SU-DHL-6 (cell line): ENCODE data around the gene TMEM212.

ENCODE experiments used
- H2AFZ ChIP-seq: fragments of 200-600 bp; sonication (generic); 2 replicates; pipeline ENCODE4 v1.6.1; 2014; ENCODE audit warnings: low read depth, mild to moderate bottlenecking, moderate library complexity, mixed read lengths, antibody characterized with exemption, low read length; ENCODE audit not compliant: severe bottlenecking
- H3F3A ChIP-seq: fragments of 200-600 bp; shearing (Covaris generic); 2 replicates; pipeline ENCODE4 v1.6.0; 2016; ENCODE audit warnings: antibody characterized with exemption, mild to moderate bottlenecking; ENCODE audit not compliant: insufficient read depth
- H3K27ac ChIP-seq: fragments of 200-600 bp; sonication (generic); 2 replicates; pipeline ENCODE4 v1.5.1; 2016; ENCODE audit warnings: low read depth, mild to moderate bottlenecking, low read length, moderate library complexity, mixed read lengths
- H3K27me3 ChIP-seq: fragments of 200-600 bp; sonication (generic), shearing (Covaris generic); 2 replicates; pipeline ENCODE4 v1.6.0; 2014; ENCODE audit warnings: mild to moderate bottlenecking, low read length
- H3K36me3 ChIP-seq: fragments of 200-600 bp; sonication (generic); 2 replicates; pipeline ENCODE4 v1.6.1; 2014; ENCODE audit warnings: mild to moderate bottlenecking, low read length, mixed read lengths
- H3K4me2 ChIP-seq: fragments of 300-600, 200-600 bp; shearing (Covaris generic), sonication (generic); 2 replicates; pipeline ENCODE4 v1.6.0; 2014; ENCODE audit warnings: low read length, low read depth, mild to moderate bottlenecking; ENCODE audit not compliant: poor library complexity, severe bottlenecking
- H3K4me3 ChIP-seq: fragments of 200-600 bp; sonication (generic); 2 replicates; pipeline ENCODE4 v1.5.1; 2014; ENCODE audit warnings: antibody characterized with exemption, low read length, mild to moderate bottlenecking, mixed read lengths; ENCODE audit not compliant: insufficient read depth, poor library complexity, severe bottlenecking
- H3K79me2 ChIP-seq: fragments of 200-600 bp; sonication (generic); 2 replicates; pipeline ENCODE4 v1.6.1; 2014; ENCODE audit warnings: mild to moderate bottlenecking, low read length, moderate library complexity; ENCODE audit not compliant: insufficient read depth
- H3K9ac ChIP-seq: fragments of 200-600 bp; sonication (generic); 2 replicates; pipeline ENCODE4 v1.7.0; 2014; ENCODE audit warnings: mild to moderate bottlenecking, low read length
- H3K9me2 ChIP-seq: fragments of 200-600 bp; sonication (generic); replicated peaks from 2 replicates; pipeline ENCODE4 v1.6.1; 2014; ENCODE audit warnings: low read length; ENCODE audit not compliant: insufficient read depth
- H3K9me3 ChIP-seq: fragments of 200-600 bp; sonication (generic); 2 replicates; pipeline ENCODE4 v1.6.1; 2014; ENCODE audit warnings: low read length, mixed read lengths; ENCODE audit not compliant: insufficient read depth
- H4K20me1 ChIP-seq: fragments of 200-600 bp; sonication (generic); 2 replicates; pipeline ENCODE4 v1.6.1; 2014; ENCODE audit warnings: low read depth, mild to moderate bottlenecking, antibody characterized with exemption, low read length, moderate library complexity, mixed read lengths
- CTCF ChIP-seq: fragments of 200-600 bp; sonication (generic); IDR thresholded peaks from one replicate; pipeline ENCODE4 v1.5.1; 2017; ENCODE audit warnings: antibody characterized with exemption, mild to moderate bottlenecking, low read length, moderate library complexity; ENCODE audit not compliant: insufficient read depth, poor library complexity, severe bottlenecking
- EZH2phosphoT487 ChIP-seq: fragments of 200-600 bp; sonication (generic), shearing (Covaris generic); conservative IDR thresholded peaks from 2 replicates; pipeline ENCODE4 v1.6.1; 2018; ENCODE audit warnings: mild to moderate bottlenecking, antibody characterized with exemption, low read length, moderate library complexity, mixed read lengths

Gene TMEM212

GRCh38 chr3:171863920-171864319 lies 20.8 kb downstream of the TMEM212 start:
- H3K4me3 ChIP-seq: no peak overlapping the region
- no peaks in the 10 kb centered on the region for H3K27me3 ChIP-seq
- H3K9ac ChIP-seq: no peak overlapping the region
- H4K20me1 ChIP-seq: no peaks in the 10 kb centered on the region
- no peak for TF ChIP-seq CTCF
- TF ChIP-seq EZH2phosphoT487: no peak
- no peaks in the 10 kb centered on the region for H3K36me3 ChIP-seq
- H3K9me3 ChIP-seq: no peaks in the 10 kb centered on the region
- H3F3A ChIP-seq: no peaks in the 10 kb centered on the region
- H3K4me2 ChIP-seq: no peak overlapping the region
- H2AFZ ChIP-seq: no peak overlapping the region
- H3K9me2 ChIP-seq: no peaks in the 10 kb centered on the region
- no peak overlapping the region for H3K27ac ChIP-seq
- no peaks in the 10 kb centered on the region for H3K79me2 ChIP-seq

- no peaks in the 10 kb centered on the region for H3K9me3 ChIP-seq
- H3K27me3 ChIP-seq: no peaks in the 10 kb centered on the region
- no peaks in the 10 kb centered on the region for H4K20me1 ChIP-seq
- H3K36me3 ChIP-seq: no peaks in the 10 kb centered on the region
- H2AFZ ChIP-seq: no peak overlapping the region
- H3F3A ChIP-seq: no peaks in the 10 kb centered on the region
- H3K4me2 ChIP-seq: no peak overlapping the region
- no peaks in the 10 kb centered on the region for H3K9me2 ChIP-seq
- no peaks in the 10 kb centered on the region for H3K79me2 ChIP-seq
- no peak overlapping the region for H3K4me3 ChIP-seq
- no peak overlapping the region for H3K27ac ChIP-seq
- no peak overlapping the region for H3K9ac ChIP-seq
- TF ChIP-seq EZH2phosphoT487 (no peak), CTCF (no peak)
Observed at GRCh38 chr3:171865191-171865865, 22.2 kb downstream of the TMEM212 start.

GRCh38 chr3:171867981-171868380 lies 24.8 kb downstream of the TMEM212 start:
- Histone ChIP-seq H3F3A (no peaks in the 10 kb centered on the region), H3K27ac (no peak overlapping the region)

More at GRCh38 chr3:171867981-171868380, 24.8 kb downstream of the TMEM212 start:
- Histone ChIP-seq H3K36me3 (no peaks in the 10 kb centered on the region), H3K9me2 (no peaks in the 10 kb centered on the region), H3K27me3 (no peaks in the 10 kb centered on the region), H2AFZ (no peak overlapping the region), H4K20me1 (no peaks in the 10 kb centered on the region), H3K9me3 (no peaks in the 10 kb centered on the region), H3K4me2 (no peak overlapping the region), H3K79me2 (no peaks in the 10 kb centered on the region), H3K4me3 (no peak overlapping the region), H3K9ac (no peak overlapping the region)
- TF ChIP-seq CTCF (peak; percentile 18), EZH2phosphoT487 (no peak)
